ENCODE data around the gene ELAVL1.

The ELAVL1 gene

DNA sequence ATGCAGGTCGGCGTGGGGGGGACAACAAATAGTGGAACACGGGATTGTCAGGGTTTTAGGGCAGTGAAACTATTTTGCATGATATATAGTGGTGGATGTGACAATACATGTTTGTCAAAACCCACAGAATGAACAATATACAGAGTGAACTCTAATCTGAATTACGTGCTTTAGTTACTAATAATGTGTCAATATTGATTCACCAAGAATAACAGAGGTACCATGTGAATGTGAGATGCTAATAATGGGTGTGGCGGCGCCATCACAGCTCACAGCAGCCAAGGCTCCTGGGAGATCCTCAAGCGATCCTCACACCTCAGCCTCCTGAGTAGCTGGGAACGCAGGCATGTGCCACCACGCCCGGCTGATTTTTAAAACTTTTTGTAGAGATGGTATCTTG lies 12.9 kb downstream of the ELAVL1 start:
- ChIA-PET CTCF (no interaction called here), POLR2A (no interaction called here)
- DNase-seq (ENCODE audit: extremely low spot score) = no peak
- TF ChIP-seq CTBP1 (IDR thresholded peaks at IDR 0.05; ENCODE audit: borderline replicate concordance) (no peak), HDGF (IDR thresholded peaks at IDR 0.05; ENCODE audit: borderline replicate concordance) (no peak), BHLHE40 (IDR thresholded peaks at IDR 0.05; ENCODE audit: borderline replicate concordance) (no peak), FOXK2 (IDR thresholded peaks at IDR 0.05) (no peak), NFRKB (IDR thresholded peaks at IDR 0.05) (no peak), L3MBTL2 (conservative IDR thresholded peaks at IDR 0.05) (no peak), ZNF384 (IDR thresholded peaks at IDR 0.05) (no peak), FOXA1 (IDR thresholded peaks at IDR 0.05) (no peak), FOXM1 (IDR thresholded peaks at IDR 0.05; ENCODE audit: borderline replicate concordance) (no peak), SUZ12 (IDR thresholded peaks at IDR 0.05) (no peak), SP1 (IDR thresholded peaks at IDR 0.05) (no peak), LEF1 (IDR thresholded peaks at IDR 0.05; ENCODE audit: borderline replicate concordance) (no peak), ELF4 (IDR thresholded peaks at IDR 0.05) (no peak)
- TF ChIP-seq, protein P1, sequence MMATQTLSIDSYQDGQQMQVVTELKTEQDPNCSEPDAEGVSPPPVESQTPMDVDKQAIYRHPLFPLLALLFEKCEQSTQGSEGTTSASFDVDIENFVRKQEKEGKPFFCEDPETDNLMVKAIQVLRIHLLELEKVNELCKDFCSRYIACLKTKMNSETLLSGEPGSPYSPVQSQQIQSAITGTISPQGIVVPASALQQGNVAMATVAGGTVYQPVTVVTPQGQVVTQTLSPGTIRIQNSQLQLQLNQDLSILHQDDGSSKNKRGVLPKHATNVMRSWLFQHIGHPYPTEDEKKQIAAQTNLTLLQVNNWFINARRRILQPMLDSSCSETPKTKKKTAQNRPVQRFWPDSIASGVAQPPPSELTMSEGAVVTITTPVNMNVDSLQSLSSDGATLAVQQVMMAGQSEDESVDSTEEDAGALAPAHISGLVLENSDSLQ (IDR thresholded peaks at IDR 0.05) = no peak

DNA sequence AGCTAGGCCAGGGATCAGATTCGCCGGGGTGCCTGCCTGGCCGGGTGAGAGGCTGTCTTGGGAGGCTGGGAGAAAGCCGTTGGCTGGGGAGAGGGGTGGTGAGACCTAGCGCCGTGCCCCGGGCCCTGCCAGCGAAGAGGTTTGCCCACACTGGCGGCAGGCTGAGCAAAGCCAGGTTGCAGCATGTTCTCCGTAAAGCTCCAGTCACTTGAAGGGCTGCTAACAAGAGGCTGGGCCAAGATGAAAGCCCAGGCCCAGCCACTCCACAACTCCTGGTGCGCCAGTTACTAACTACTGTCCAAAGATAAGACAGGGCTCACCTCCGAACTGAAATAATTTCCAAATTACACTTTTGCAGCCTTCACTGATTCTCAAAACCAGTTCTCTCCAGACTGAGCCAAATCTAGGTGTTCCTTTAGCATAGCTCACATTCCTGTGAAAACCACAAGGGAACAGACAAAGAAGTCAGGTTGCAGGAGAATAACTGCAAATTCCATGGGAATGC lies 16.3 kb downstream of the ELAVL1 start:
- POLR2A ChIA-PET = interaction anchor here (1.2 kb wide), 1 partner anchor 13 kb away, joined by 3 read pairs; no protein-coding TSS in a partner anchor
- TF ChIP-seq ZNF384 (IDR thresholded peaks at IDR 0.05) (no peak), TARDBP (IDR thresholded peaks at IDR 0.05) (no peak), LEF1 (IDR thresholded peaks at IDR 0.05; ENCODE audit: borderline replicate concordance) (no peak), NFRKB (IDR thresholded peaks at IDR 0.05) (no peak), FOXM1 (IDR thresholded peaks at IDR 0.05; ENCODE audit: borderline replicate concordance) (no peak), HDGF (IDR thresholded peaks at IDR 0.05; ENCODE audit: borderline replicate concordance) (no peak), BHLHE40 (IDR thresholded peaks at IDR 0.05; ENCODE audit: borderline replicate concordance) (no peak), SP1 (IDR thresholded peaks at IDR 0.05) (no peak), FOXK2 (IDR thresholded peaks at IDR 0.05) (no peak), L3MBTL2 (conservative IDR thresholded peaks at IDR 0.05) (no peak), FOXA1 (IDR thresholded peaks at IDR 0.05) (no peak), SUZ12 (IDR thresholded peaks at IDR 0.05) (no peak), CTBP1 (IDR thresholded peaks at IDR 0.05; ENCODE audit: borderline replicate concordance) (no peak), ELF4 (IDR thresholded peaks at IDR 0.05) (no peak), ARNT (IDR thresholded peaks at IDR 0.05) (no peak)
- TF ChIP-seq, protein P1 (IDR thresholded peaks at IDR 0.05) = no peak
- DNase-seq (ENCODE audit: extremely low spot score) = no peak
- CTCF ChIA-PET = interaction anchor here (0.8 kb wide), 1 partner anchor 13 kb away, joined by 4 read pairs; no protein-coding TSS in a partner anchor

DNA sequence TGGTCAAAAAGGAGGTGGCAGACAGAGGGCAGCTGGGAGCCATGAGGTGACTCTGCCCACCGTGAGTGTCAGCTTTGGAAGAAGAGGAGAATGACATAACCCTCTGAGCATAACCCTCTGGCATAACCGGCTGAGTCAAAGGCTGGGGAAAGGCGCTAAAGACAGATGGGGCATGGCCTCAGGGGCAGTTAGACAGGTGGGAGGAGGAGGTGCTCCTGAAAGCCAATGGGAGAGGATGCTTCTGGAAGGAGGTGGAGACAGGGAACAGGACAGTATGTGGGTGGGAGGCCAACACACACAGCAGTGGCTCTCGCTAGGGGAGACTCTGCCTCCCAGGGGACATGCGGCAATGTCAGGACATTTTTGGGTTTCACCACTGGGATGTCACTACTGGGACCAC lies 17.1 kb downstream of the ELAVL1 start:
- ChIA-PET CTCF (no interaction called here), POLR2A (no interaction called here)
- DNase-seq (ENCODE audit: extremely low spot score) = no peak
- TF ChIP-seq NFRKB (IDR thresholded peaks at IDR 0.05) (no peak), CTBP1 (IDR thresholded peaks at IDR 0.05; ENCODE audit: borderline replicate concordance) (no peak)

DNA sequence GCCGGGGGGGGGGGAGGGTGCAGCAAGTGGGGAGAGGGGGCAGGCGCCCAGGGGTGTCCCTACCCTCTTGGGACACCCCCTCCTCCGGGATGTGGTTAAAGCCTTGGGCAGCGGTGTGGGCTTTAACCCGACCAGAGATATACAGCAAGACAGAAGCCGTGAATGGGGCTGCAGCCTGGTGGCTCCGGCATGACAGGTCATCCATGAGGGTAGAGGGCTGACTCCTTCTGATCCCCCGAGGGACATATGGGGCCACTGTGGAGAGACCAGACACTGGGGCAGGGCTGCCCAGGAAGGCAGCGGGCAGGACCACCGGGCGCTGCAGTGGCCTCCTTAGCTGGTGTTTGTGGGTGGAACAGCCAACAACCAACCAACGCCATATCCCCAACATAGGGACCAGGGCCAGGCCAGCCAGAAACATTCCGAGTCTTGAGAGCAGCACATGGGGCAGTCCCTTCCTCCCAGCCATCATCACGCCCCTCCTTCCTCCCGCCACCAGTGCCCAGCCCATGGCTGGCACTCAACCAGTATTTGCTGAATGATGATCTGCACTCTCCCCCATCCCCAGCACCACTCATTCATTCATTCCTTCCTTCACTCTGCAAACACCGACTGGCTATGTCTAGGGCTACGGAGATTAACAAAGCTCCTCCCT lies 18.2 kb downstream of the ELAVL1 start:
- no peak for TF ChIP-seq BHLHE40 (IDR thresholded peaks at IDR 0.05; ENCODE audit: borderline replicate concordance)
- TF ChIP-seq NFRKB (IDR thresholded peaks at IDR 0.05) = no peak
- no peak for TF ChIP-seq CTBP1 (IDR thresholded peaks at IDR 0.05; ENCODE audit: borderline replicate concordance)
- TF ChIP-seq TARDBP (IDR thresholded peaks at IDR 0.05) = no peak
- TF ChIP-seq ELF4 (IDR thresholded peaks at IDR 0.05) = no peak
- no peak for TF ChIP-seq LEF1 (IDR thresholded peaks at IDR 0.05; ENCODE audit: borderline replicate concordance)
- no peak for TF ChIP-seq ARNT (IDR thresholded peaks at IDR 0.05)
- TF ChIP-seq, protein P1 (IDR thresholded peaks at IDR 0.05) = no peak
- TF ChIP-seq HDGF (IDR thresholded peaks at IDR 0.05; ENCODE audit: borderline replicate concordance) = no peak
- TF ChIP-seq ZNF384 (IDR thresholded peaks at IDR 0.05) = no peak
- TF ChIP-seq SP1 (IDR thresholded peaks at IDR 0.05) = no peak
- TF ChIP-seq L3MBTL2 (conservative IDR thresholded peaks at IDR 0.05) = no peak
- TF ChIP-seq FOXM1 (IDR thresholded peaks at IDR 0.05; ENCODE audit: borderline replicate concordance) = no peak
- ChIA-PET POLR2A (no interaction called here), CTCF (no interaction called here)
- DNase-seq (ENCODE audit: extremely low spot score) = no peak

DNA sequence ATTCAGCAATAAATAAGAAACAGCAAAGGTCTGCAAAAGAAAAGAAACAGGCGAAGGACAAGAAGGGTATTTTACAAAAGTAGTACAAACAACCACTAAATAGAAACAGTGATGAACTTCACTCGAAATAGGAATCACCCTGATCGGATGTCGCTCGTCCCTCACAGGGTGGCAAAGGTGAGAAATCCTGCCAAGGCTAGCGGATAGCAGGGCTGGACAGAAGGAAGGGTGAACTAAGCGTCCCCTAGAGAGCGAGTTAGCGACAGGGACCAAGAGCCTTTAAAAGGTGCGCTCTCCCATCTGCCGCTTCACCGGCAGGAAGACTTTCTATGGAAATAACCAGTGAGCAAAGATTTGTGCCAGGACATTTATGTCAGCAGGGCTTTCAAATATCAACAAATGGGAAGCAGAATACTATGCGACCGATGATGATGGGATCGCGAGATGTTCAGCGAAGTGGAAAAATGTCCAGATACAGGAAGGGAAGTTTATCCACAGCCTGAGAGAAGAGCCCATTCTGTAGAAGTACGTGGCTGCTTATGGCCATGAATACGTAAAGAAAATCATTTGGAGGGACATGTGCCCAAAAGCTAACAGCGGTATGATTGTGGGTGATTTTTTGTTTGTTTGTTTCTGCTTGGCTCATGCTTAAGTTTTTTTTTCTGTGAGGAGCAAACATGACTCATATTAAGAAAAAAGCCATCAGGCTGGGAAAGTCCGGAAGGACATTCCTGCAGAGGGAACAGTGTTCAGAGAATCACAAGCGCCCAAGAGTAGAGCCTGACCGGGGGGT lies 18.9 kb downstream of the ELAVL1 start:
- TF ChIP-seq L3MBTL2 (conservative IDR thresholded peaks at IDR 0.05) = no peak
- CTCF ChIA-PET = no interaction called here
- no peak for DNase-seq (ENCODE audit: extremely low spot score)
- POLR2A ChIA-PET = no interaction called here

DNA sequence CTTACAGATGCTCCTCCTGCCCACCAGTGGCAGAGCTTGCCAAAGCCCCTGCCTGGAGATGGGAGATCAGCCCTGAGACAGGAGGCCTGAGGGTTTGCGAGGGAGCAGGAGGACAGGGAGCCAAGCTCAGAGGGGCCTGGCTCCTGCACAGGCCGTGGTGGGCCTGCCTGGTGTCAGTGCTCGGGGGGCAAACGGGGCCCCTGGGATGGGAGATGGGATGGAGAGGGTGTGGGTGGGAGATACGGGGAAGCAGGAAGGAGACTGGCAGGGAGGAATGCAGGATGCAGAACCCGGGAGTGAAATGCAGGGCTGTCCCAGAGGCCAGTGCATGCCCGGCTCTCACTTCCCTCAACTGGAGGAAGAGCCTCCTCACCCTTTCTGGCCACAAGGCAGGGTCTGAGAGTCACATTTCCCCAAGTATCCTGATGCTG lies 19.9 kb downstream of the ELAVL1 start:
- POLR2A ChIA-PET = no interaction called here
- DNase-seq (ENCODE audit: extremely low spot score) = no peak
- CTCF ChIA-PET = no interaction called here
- TF ChIP-seq HDGF (IDR thresholded peaks at IDR 0.05; ENCODE audit: borderline replicate concordance) (no peak), FOXK2 (IDR thresholded peaks at IDR 0.05) (no peak), L3MBTL2 (conservative IDR thresholded peaks at IDR 0.05) (no peak), ZNF384 (IDR thresholded peaks at IDR 0.05) (no peak)

Data from HEK293T (cell line).